ENCODE measurements around the gene GON4L.
"Not testable (repeated sequence)": the region's sequence is repeated elsewhere in the genome, so short reads cannot be mapped to it uniquely, and the experiment has no call there.

GON4L gene

GRCh38 chr1:155856975-155857930 is at the start of gene GON4L:
TSS of gene GON4L (minus strand) at chr1:155857214. CDS start at chr1:155853780, 3,434 bp downstream.
- DNase-seq = peak; percentile 21 to 86

- no peak for DNase-seq
These were observed 47.2 kb upstream of the GON4L start for GRCh38 chr1:155904261-155904660.

- no peak for DNase-seq
These were observed 43.1 kb upstream of the GON4L start for GRCh38 chr1:155900161-155900560.

GRCh38 chr1:155899683-155900082 is 42.7 kb upstream of the GON4L start:
- no peak for DNase-seq

GRCh38 chr1:155898888-155899287 is 41.9 kb upstream of the GON4L start:
- no peak for DNase-seq

GRCh38 chr1:155897746-155898145 is 40.7 kb upstream of the GON4L start:
- DNase-seq = no peak

- not testable (repeated sequence) for DNase-seq
These were observed 39.5 kb upstream of the GON4L start for GRCh38 chr1:155896476-155896875.

GRCh38 chr1:155895617-155896016 is 38.6 kb upstream of the GON4L start:
- DNase-seq = not testable (repeated sequence)

GRCh38 chr1:155893389-155894142 is 36.6 kb upstream of the GON4L start:
- DNase-seq = no peak

- DNase-seq = no peak
These were observed 35.8 kb upstream of the GON4L start for GRCh38 chr1:155892796-155893195.

GRCh38 chr1:155890251-155890650 is 33.2 kb upstream of the GON4L start:
- no peak for DNase-seq

- DNase-seq = no peak
These were observed 32.6 kb upstream of the GON4L start for GRCh38 chr1:155889566-155889965.

GRCh38 chr1:155888481-155888880 is 31.5 kb upstream of the GON4L start:
- no peak for DNase-seq

GRCh38 chr1:155884982-155885381 is 28.0 kb upstream of the GON4L start:
- DNase-seq = no peak

- no peak for DNase-seq
These were observed 27.3 kb upstream of the GON4L start for GRCh38 chr1:155884031-155884960.

- DNase-seq = no peak
These were observed 25.8 kb upstream of the GON4L start for GRCh38 chr1:155882766-155883165.

GRCh38 chr1:155882235-155882634 is 25.2 kb upstream of the GON4L start:
- no peak for DNase-seq

GRCh38 chr1:155880950-155881349 is 23.9 kb upstream of the GON4L start:
- DNase-seq = no peak

GRCh38 chr1:155880251-155880650 is 23.2 kb upstream of the GON4L start:
- no peak for DNase-seq

- DNase-seq = no peak
These were observed 20.9 kb upstream of the GON4L start for GRCh38 chr1:155877945-155878344.

GRCh38 chr1:155873860-155874259 is 16.8 kb upstream of the GON4L start:
- no peak for DNase-seq

GRCh38 chr1:155872527-155872926 is 15.5 kb upstream of the GON4L start:
- peak in 1 of 2 experiments; percentile 3 for DNase-seq

- DNase-seq = peak; percentile 57 to 78
These were observed 14.4 kb upstream of the GON4L start for GRCh38 chr1:155871390-155871789.
